DOHH2 (cell line): Measurements from ENCODE around the gene OSM.
A peak's percentile ranks its signal among the peaks of the same experiment; 100 is the strongest.

ENCODE experiments used
- H3F3A ChIP-seq: fragments of 200-600 bp; sonication (generic), shearing (Covaris generic); 2 replicates; pipeline ENCODE4 v1.6.0; 2016; ENCODE audit warnings: antibody characterized with exemption, mild to moderate bottlenecking; ENCODE audit not compliant: control insufficient read depth, insufficient read depth
- H3K27ac ChIP-seq: fragments of 200-600 bp; sonication (generic); 2 replicates; pipeline ENCODE4 v1.5.1; 2014; ENCODE audit warnings: low read depth, mild to moderate bottlenecking, low read length, moderate library complexity
- H3K27me3 ChIP-seq: fragments of 200-600 bp; sonication (generic); 2 replicates; pipeline ENCODE4 v1.6.1; 2014; ENCODE audit warnings: mild to moderate bottlenecking, low read length, mixed read lengths; ENCODE audit not compliant: control insufficient read depth
- H3K36me3 ChIP-seq: fragments of 200-600 bp; sonication (generic); 2 replicates; pipeline ENCODE4 v1.6.1; 2014; ENCODE audit warnings: mild to moderate bottlenecking, low read length, moderate library complexity, mixed read lengths; ENCODE audit not compliant: control insufficient read depth
- H3K4me1 ChIP-seq: fragments of 200-600 bp; sonication (generic); 2 replicates; pipeline ENCODE4 v1.6.1; 2014; ENCODE audit warnings: mild to moderate bottlenecking, low read length, mixed read lengths; ENCODE audit not compliant: control insufficient read depth
- H3K4me2 ChIP-seq: fragments of 200-600 bp; sonication (generic); 2 replicates; pipeline ENCODE4 v1.6.0; 2014; ENCODE audit warnings: mild to moderate bottlenecking, low read length, moderate library complexity
- H3K4me3 ChIP-seq: fragments of 200-600 bp; sonication (generic); 2 replicates; pipeline ENCODE4 v1.5.1; 2014; ENCODE audit warnings: mild to moderate bottlenecking, low read length, mixed read lengths
- H3K79me2 ChIP-seq: fragments of 200-600 bp; sonication (generic); 2 replicates; pipeline ENCODE4 v1.6.1; 2014; ENCODE audit warnings: mild to moderate bottlenecking, low read length, mixed read lengths; ENCODE audit not compliant: control insufficient read depth
- H3K9me2 ChIP-seq: fragments of 200-600 bp; sonication (generic); replicated peaks from 2 replicates; pipeline ENCODE4 v1.6.1; 2014; ENCODE audit warnings: mild to moderate bottlenecking, low read length, mixed read lengths; ENCODE audit not compliant: control insufficient read depth
- H3K9me3 ChIP-seq: fragments of 200-600 bp; sonication (generic); 2 replicates; pipeline ENCODE4 v1.6.1; 2014; ENCODE audit warnings: antibody characterized with exemption, low read length, mixed read lengths; ENCODE audit not compliant: control insufficient read depth, insufficient read depth
- H4K20me1 ChIP-seq: fragments of 200-600 bp; sonication (generic); 2 replicates; pipeline ENCODE4 v1.6.0; 2014; ENCODE audit warnings: low read depth, mild to moderate bottlenecking, antibody characterized with exemption, low read length, moderate library complexity; ENCODE audit not compliant: control insufficient read depth, insufficient read depth
- EZH2phosphoT487 ChIP-seq: fragments of 200-600 bp; sonication (generic); IDR thresholded peaks from 2 replicates; pipeline ENCODE4 v1.6.1; 2017; ENCODE audit warnings: borderline replicate concordance, mild to moderate bottlenecking, antibody characterized with exemption, low read length, moderate library complexity, mixed read lengths
- TF ChIP-seq, protein P1 (sequence below): fragments of 200-600 bp; sonication (generic); IDR thresholded peaks from one replicate; pipeline ENCODE4 v1.5.1; 2014; ENCODE audit warnings: antibody characterized with exemption, mild to moderate bottlenecking, low read depth, low read length; ENCODE audit not compliant: poor library complexity, severe bottlenecking

Gene OSM

DNA sequence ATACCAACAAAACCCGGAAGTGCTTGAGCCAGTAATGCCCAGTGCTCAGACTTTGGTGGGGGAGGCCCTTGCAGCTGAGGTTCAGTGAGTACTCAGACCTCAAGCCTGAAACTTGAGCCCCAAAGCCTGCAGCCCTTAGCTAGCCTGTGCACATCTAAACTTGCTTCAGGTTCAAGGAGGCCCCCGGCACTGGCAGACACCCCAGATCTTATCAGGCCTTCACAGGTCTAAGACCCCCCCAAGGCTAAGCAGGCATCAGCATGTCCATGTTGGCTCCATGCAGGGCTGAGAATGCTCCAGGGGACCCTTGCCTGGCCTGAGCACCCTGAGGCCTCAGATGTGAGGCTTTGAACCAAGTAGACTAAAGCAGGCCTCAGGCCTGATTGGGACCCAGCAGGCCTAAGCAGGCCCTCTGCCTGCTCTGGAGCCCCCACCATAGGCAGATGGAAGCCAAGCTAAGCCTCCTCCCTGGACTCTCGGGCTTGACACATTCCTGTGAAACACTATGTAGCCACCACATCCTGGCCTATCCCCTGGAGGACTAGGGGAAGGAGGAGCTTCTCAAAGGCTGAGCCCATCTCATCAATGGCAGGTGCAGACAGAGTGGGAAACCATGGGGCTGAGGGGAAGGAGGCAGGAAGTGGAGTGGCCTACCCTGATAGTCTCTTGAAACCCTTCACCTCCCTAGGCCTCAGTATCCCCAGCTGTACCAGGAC is 23.8 kb upstream of the OSM start:
- H3K27me3 ChIP-seq: no peaks in the 10 kb centered on the region
- no peaks in the 10 kb centered on the region for H3K9me3 ChIP-seq
- peak overlapping the region; percentile 83 for H3K4me2 ChIP-seq
- H3K36me3 ChIP-seq: no peaks in the 10 kb centered on the region
- no peaks in the 10 kb centered on the region for H3K9me2 ChIP-seq
- no peak overlapping the region for H3K4me3 ChIP-seq
- H3K27ac ChIP-seq: peak overlapping the region; percentile 12
- H3K79me2 ChIP-seq: no peaks in the 10 kb centered on the region
- TF ChIP-seq, protein P1, sequence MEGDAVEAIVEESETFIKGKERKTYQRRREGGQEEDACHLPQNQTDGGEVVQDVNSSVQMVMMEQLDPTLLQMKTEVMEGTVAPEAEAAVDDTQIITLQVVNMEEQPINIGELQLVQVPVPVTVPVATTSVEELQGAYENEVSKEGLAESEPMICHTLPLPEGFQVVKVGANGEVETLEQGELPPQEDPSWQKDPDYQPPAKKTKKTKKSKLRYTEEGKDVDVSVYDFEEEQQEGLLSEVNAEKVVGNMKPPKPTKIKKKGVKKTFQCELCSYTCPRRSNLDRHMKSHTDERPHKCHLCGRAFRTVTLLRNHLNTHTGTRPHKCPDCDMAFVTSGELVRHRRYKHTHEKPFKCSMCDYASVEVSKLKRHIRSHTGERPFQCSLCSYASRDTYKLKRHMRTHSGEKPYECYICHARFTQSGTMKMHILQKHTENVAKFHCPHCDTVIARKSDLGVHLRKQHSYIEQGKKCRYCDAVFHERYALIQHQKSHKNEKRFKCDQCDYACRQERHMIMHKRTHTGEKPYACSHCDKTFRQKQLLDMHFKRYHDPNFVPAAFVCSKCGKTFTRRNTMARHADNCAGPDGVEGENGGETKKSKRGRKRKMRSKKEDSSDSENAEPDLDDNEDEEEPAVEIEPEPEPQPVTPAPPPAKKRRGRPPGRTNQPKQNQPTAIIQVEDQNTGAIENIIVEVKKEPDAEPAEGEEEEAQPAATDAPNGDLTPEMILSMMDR: no peak
- no peak for TF ChIP-seq EZH2phosphoT487
- H3K4me1 ChIP-seq: peaks cover 34% of the 10 kb centered on the region
- peaks cover 8% of the 10 kb centered on the region; the same call in 1 of the 2 replicates for H3F3A ChIP-seq
- H4K20me1 ChIP-seq: peaks cover 3% of the 10 kb centered on the region; the same call in 1 of the 2 replicates

DNA sequence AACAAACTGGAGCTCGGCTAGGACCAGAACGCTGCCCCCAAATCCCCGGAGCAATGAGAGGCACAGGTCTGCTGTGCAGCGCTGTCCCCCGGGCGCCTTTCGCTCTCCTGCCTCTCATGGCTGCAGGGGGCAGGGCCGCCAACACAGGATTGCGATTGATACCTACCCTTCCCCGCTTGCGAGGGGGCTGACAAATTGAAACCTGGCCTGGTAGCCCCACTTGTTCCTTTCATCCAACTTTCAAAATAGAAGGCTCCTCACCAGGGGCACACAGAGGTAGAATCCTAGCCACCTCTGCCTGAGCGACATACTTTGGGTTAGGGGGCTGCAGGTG is 23.3 kb upstream of the OSM start:
- no peaks in the 10 kb centered on the region for H3K27me3 ChIP-seq
- H3K4me3 ChIP-seq: peak overlapping the region; percentile 76
- H4K20me1 ChIP-seq: peaks cover 3% of the 10 kb centered on the region; the same call in 1 of the 2 replicates
- H3K36me3 ChIP-seq: no peaks in the 10 kb centered on the region
- TF ChIP-seq, protein P1: no peak
- TF ChIP-seq EZH2phosphoT487: no peak
- no peaks in the 10 kb centered on the region for H3K79me2 ChIP-seq
- peak overlapping the region; percentile 83 for H3K4me2 ChIP-seq
- no peaks in the 10 kb centered on the region for H3K9me2 ChIP-seq
- peaks cover 34% of the 10 kb centered on the region for H3K4me1 ChIP-seq
- H3F3A ChIP-seq: peaks cover 8% of the 10 kb centered on the region; the same call in 1 of the 2 replicates
- peak overlapping the region; percentile 12; the same call in 1 of the 2 replicates for H3K27ac ChIP-seq
- no peaks in the 10 kb centered on the region for H3K9me3 ChIP-seq

DNA sequence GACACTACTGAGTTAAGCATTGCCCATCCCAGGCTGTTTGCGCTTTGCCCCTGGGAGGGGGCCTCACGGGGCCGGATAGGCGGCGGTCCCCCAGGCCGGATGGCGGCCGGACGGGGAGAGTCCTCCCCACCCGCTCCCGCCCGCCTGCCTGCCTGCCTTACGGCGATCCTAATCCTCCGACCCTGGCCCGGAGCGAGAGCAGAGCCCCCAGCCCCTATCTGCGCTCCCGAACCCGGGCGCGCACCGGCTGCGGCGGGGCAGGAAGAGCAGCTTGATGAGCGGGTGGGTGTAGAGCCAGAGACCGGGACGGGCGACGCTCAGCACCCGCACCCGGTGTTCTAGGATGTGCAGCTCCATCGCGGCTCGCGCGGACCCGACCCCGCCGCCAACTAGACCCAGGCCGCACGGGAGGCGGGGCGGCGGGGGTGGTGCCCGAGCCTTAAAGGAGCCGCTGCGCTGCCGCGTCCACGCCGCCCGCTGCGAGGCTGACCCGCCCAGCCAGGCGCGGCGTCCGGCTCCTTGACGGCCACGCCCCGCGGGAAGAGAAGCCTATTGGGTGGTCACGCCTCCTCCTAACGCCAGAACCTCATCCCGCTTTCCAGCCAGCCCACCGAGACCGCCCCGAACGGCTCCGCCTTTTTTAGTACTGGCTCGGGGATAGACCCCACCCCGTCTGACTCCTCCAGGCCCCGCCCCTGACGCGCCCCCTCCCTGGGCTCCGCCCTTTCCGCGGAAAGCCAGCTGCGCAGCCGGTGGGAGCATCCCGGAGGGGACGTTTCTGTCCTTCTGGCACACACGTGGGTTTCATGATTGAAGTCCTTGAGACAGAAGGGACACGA is 22.7 kb upstream of the OSM start, which contains the start of gene CASTOR1:
Gene CASTOR1, minus strand, starts transcription at position 365 of the 839 bp plus-strand sequence. Its CDS starts 8 bp downstream, at position 357.
- H3K4me1 ChIP-seq: peaks cover 34% of the 10 kb centered on the region
- H3K79me2 ChIP-seq: no peaks in the 10 kb centered on the region
- peaks cover 8% of the 10 kb centered on the region; the same call in 1 of the 2 replicates for H3F3A ChIP-seq
- TF ChIP-seq EZH2phosphoT487: no peak
- TF ChIP-seq, protein P1: no peak
- no peaks in the 10 kb centered on the region for H3K9me3 ChIP-seq
- peak within 1 kb of the TSS; percentile 12 for H3K27ac ChIP-seq
- no peaks in the 10 kb centered on the region for H3K27me3 ChIP-seq
- peak within 1 kb of the TSS; percentile 83 for H3K4me2 ChIP-seq
- H4K20me1 ChIP-seq: peaks cover 3% of the 10 kb centered on the region; the same call in 1 of the 2 replicates
- peak within 1 kb of the TSS; percentile 76 for H3K4me3 ChIP-seq
- H3K36me3 ChIP-seq: no peaks in the 10 kb centered on the region
- H3K9me2 ChIP-seq: no peaks in the 10 kb centered on the region
